HepG2 (cell line): Measurements from ENCODE around the gene NELL1.

Experiments used
- BORCS8-MEF2B ChIP-seq: sonication (generic); formaldehyde crosslinking; IDR thresholded peaks from 2 replicates; pipeline ENCODE4 v1.8.0; 2022; ENCODE audit warnings: mild to moderate bottlenecking, missing genetic modification reagents
- CEBPB ChIP-seq: IDR thresholded peaks from 2 replicates; pipeline ENCODE4 v1.6.1; 2011; ENCODE audit warnings: low read depth, low read length, improper control_type of control experiment, borderline replicate concordance
- CTCF ChIP-seq: sonication (generic); formaldehyde crosslinking; IDR thresholded peaks from 2 replicates; pipeline ENCODE4 v1.5.0; 2020; ENCODE audit warnings: mild to moderate bottlenecking, missing genetic modification reagents, moderate library complexity
- EP300 ChIP-seq, 3 experiments: sonication (generic) in 1 of 3; formaldehyde crosslinking in 1 of 3; IDR thresholded peaks; 2 replicates each; pipeline versions ENCODE4 v1.5.1 to v1.6.1; 2011 to 2020; ENCODE audit warnings: low read depth in 2 of 3, low read length in 2 of 3, borderline replicate concordance in 1 of 3, improper control_type of control experiment in 1 of 3, mild to moderate bottlenecking in 1 of 3, missing genetic modification reagents in 1 of 3, moderate library complexity in 1 of 3
- MEIS1 ChIP-seq: sonication (generic); formaldehyde crosslinking; IDR thresholded peaks from 2 replicates; pipeline ENCODE4 v1.9.0; 2021; ENCODE audit warnings: mild to moderate bottlenecking, missing genetic modification reagents, moderate library complexity, borderline replicate concordance
- NFE2L1 ChIP-seq: sonication (generic); formaldehyde crosslinking; IDR thresholded peaks from 2 replicates; pipeline ENCODE4 v1.4.0; 2020; ENCODE audit warnings: missing genetic modification reagents, mild to moderate bottlenecking, borderline replicate concordance
- RXRA ChIP-seq: sonication (generic); formaldehyde crosslinking; IDR thresholded peaks from 2 replicates; pipeline ENCODE4 v1.5.1; 2020; ENCODE audit warnings: missing genetic modification reagents
- ZNF597 ChIP-seq: sonication (generic); formaldehyde crosslinking; IDR thresholded peaks from 2 replicates; pipeline ENCODE4 v1.5.0; 2020; ENCODE audit warnings: missing genetic modification reagents
- TF ChIP-seq, protein P1 (sequence below), 2 experiments: IDR thresholded peaks; 2 replicates each; pipeline ENCODE4 v1.6.1; 2011 to 2012; ENCODE audit warnings: low read length in 2 of 2, borderline replicate concordance in 1 of 2, low read depth in 1 of 2, mild to moderate bottlenecking in 1 of 2, moderate library complexity in 1 of 2
- TF ChIP-seq, protein P2 (sequence below): sonication (generic); formaldehyde crosslinking; IDR thresholded peaks from 2 replicates; pipeline ENCODE4 v1.5.0; 2020; ENCODE audit warnings: mild to moderate bottlenecking, missing genetic modification reagents

GRCh38 chr11:20715931-20716330, 46.5 kb downstream of the NELL1 start:
- TF ChIP-seq BORCS8-MEF2B (CRISPR knock-in tag) (no peak), CTCF (CRISPR knock-in tag) (no peak), CEBPB (no peak), MEIS1 (CRISPR knock-in tag) (no peak), EP300 (IDR thresholded peaks at IDR 0.05; ENCODE audit: low read depth in 2 of 2, low read length in 2 of 2) (no peak), EP300 (CRISPR knock-in tag; IDR thresholded peaks at IDR 0.05; ENCODE audit: borderline replicate concordance) (no peak), ZNF597 (CRISPR knock-in tag) (no peak), NFE2L1 (CRISPR knock-in tag) (no peak), RXRA (no peak)
- TF ChIP-seq, protein P1, sequence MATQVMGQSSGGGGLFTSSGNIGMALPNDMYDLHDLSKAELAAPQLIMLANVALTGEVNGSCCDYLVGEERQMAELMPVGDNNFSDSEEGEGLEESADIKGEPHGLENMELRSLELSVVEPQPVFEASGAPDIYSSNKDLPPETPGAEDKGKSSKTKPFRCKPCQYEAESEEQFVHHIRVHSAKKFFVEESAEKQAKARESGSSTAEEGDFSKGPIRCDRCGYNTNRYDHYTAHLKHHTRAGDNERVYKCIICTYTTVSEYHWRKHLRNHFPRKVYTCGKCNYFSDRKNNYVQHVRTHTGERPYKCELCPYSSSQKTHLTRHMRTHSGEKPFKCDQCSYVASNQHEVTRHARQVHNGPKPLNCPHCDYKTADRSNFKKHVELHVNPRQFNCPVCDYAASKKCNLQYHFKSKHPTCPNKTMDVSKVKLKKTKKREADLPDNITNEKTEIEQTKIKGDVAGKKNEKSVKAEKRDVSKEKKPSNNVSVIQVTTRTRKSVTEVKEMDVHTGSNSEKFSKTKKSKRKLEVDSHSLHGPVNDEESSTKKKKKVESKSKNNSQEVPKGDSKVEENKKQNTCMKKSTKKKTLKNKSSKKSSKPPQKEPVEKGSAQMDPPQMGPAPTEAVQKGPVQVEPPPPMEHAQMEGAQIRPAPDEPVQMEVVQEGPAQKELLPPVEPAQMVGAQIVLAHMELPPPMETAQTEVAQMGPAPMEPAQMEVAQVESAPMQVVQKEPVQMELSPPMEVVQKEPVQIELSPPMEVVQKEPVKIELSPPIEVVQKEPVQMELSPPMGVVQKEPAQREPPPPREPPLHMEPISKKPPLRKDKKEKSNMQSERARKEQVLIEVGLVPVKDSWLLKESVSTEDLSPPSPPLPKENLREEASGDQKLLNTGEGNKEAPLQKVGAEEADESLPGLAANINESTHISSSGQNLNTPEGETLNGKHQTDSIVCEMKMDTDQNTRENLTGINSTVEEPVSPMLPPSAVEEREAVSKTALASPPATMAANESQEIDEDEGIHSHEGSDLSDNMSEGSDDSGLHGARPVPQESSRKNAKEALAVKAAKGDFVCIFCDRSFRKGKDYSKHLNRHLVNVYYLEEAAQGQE (IDR thresholded peaks at IDR 0.05; ENCODE audit: borderline replicate concordance in 1 of 2, low read depth in 1 of 2, low read length in 2 of 2), result no peak
- TF ChIP-seq, protein P2, sequence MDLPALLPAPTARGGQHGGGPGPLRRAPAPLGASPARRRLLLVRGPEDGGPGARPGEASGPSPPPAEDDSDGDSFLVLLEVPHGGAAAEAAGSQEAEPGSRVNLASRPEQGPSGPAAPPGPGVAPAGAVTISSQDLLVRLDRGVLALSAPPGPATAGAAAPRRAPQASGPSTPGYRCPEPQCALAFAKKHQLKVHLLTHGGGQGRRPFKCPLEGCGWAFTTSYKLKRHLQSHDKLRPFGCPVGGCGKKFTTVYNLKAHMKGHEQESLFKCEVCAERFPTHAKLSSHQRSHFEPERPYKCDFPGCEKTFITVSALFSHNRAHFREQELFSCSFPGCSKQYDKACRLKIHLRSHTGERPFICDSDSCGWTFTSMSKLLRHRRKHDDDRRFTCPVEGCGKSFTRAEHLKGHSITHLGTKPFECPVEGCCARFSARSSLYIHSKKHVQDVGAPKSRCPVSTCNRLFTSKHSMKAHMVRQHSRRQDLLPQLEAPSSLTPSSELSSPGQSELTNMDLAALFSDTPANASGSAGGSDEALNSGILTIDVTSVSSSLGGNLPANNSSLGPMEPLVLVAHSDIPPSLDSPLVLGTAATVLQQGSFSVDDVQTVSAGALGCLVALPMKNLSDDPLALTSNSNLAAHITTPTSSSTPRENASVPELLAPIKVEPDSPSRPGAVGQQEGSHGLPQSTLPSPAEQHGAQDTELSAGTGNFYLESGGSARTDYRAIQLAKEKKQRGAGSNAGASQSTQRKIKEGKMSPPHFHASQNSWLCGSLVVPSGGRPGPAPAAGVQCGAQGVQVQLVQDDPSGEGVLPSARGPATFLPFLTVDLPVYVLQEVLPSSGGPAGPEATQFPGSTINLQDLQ (CRISPR knock-in tag), result no peak
